GM08714 (cell line): ENCODE results near the gene SDK1.
"Not testable (repeated sequence)": the region's sequence is repeated elsewhere in the genome, so short reads cannot be mapped to it uniquely, and the experiment has no call there.

Experiments
- H3K4me3 ChIP-seq: fragments of 200-500 bp; sonication (Bioruptor generic); 2 replicates; pipeline ENCODE4 v1.5.1; 2014; ENCODE audit warnings: mild to moderate bottlenecking, low read length, inconsistent platforms
- ZNF274 ChIP-seq: IDR thresholded peaks from 2 replicates; pipeline ENCODE4 v1.6.1; 2012; ENCODE audit warnings: mild to moderate bottlenecking, low read depth, low read length

SDK1 gene

GRCh38 chr7:4203626-4204512 is 902.8 kb downstream of the SDK1 start:
- H3K4me3 ChIP-seq, result no peak overlapping the region
- no peak for TF ChIP-seq ZNF274

DNA sequence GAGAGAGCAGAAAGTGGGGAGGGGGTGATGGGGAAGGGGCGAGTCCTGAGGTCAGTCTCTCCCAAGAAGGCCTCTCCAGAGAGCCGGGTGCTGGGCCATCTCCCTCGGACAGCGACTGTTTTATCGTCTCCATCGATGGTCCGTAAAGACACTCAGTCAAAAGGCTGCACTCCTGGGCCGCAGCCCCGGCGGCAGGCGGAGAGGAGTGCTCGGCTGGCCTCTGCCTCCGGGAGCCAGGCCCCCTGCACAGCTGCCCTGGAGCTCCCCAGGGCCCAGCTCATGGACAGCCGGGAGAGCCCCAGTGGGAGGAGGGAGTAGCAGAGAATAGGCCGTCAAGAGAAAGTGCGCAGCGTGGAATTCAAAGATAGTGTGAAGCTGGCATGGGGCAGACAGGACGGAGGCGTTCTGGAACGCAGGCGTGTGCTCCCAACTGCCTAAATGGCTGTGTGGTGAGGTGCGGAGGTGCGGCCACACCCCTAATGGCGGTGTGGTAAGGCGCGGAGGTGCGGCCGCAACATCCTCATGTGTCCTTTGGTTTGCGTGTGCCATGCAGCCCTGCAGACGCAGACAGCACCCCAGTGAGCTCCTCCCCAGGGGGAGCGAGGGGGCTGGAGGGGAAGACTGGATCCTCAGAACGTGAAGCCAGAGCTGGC is 903.6 kb downstream of the SDK1 start:
- H3K4me3 ChIP-seq, result no peak overlapping the region
- no peak for TF ChIP-seq ZNF274

DNA sequence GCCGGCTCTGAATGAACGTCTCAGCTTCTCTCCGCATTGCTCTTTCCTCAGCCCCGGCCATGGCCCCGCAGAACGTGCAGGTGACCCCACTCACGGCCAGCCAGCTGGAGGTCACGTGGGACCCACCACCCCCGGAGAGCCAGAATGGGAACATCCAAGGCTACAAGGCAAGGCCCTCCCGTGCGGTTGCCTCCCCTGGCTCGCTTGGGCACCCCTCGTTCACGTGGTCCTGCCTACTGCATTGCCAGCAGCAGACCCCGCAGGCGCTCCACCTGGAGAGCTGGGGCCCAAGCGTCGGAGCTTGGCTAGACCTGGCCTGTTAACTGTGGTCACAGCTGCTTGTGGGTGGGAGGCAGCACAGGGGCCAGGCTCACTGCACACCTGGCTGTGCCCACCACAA is 904.8 kb downstream of the SDK1 start:
- no peak for TF ChIP-seq ZNF274
- H3K4me3 ChIP-seq, result no peak overlapping the region

- H3K4me3 ChIP-seq, result no peak overlapping the region
- TF ChIP-seq ZNF274, result no peak
These were observed 906.0 kb downstream of the SDK1 start for GRCh38 chr7:4207011-4207410.

GRCh38 chr7:4208086-4208485 is 907.0 kb downstream of the SDK1 start:
- TF ChIP-seq ZNF274, result no peak
- no peak overlapping the region for H3K4me3 ChIP-seq

GRCh38 chr7:4208586-4208985 is 907.5 kb downstream of the SDK1 start:
- TF ChIP-seq ZNF274, result no peak
- no peak overlapping the region for H3K4me3 ChIP-seq

- no peak overlapping the region for H3K4me3 ChIP-seq
- no peak for TF ChIP-seq ZNF274
These were observed 908.1 kb downstream of the SDK1 start for GRCh38 chr7:4209126-4209525.

DNA sequence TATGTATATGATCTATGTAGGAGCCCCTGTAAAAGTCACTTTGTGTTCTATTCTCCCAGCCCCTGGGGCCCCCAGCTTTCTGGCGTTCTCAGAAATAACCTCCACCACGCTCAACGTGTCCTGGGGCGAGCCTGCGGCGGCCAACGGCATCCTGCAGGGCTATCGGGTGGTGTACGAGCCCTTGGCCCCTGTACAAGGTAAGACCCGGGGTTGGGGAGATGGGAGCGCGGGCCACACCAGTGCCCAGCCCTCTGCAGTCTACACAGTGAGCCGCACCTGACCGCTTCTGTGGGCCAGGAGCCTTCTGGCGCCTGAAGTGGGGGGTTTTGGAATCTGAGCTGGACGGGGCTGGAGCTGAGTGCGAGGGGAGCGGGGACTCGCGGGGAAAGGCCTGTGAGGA is 908.9 kb downstream of the SDK1 start:
- H3K4me3 ChIP-seq, result no peak overlapping the region
- no peak for TF ChIP-seq ZNF274

- H3K4me3 ChIP-seq, result no peak overlapping the region
- TF ChIP-seq ZNF274, result no peak
These were observed 909.8 kb downstream of the SDK1 start for GRCh38 chr7:4210821-4211220.

GRCh38 chr7:4211261-4211660 is 910.2 kb downstream of the SDK1 start:
- no peak for TF ChIP-seq ZNF274

DNA sequence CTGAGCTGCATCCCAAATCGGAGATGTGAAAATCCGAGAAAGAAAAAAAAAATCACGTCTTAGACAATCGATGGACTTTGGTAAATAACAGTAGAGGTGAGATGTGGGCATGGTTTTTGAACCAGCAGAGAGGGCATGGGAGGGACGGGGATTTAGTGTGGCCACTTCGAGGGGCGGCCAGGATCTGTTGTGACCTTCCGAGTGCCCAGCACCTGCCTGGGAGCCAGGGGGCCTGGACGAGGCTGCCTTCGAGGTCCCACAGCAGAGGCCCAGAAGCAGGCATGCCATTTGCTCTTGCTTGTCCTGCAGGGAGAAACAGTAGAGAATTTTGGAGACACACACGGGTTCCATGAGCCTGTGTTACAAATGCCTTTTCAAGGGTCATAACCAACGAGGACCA is 911.3 kb downstream of the SDK1 start:
- TF ChIP-seq ZNF274, result no peak
- no peak overlapping the region for H3K4me3 ChIP-seq

More at GRCh38 chr7:4211261-4211660, 910.2 kb downstream of the SDK1 start:
- H3K4me3 ChIP-seq, result no peak overlapping the region

- no peak overlapping the region for H3K4me3 ChIP-seq
- TF ChIP-seq ZNF274, result no peak
These were observed 913.5 kb downstream of the SDK1 start for GRCh38 chr7:4214291-4215155.

DNA sequence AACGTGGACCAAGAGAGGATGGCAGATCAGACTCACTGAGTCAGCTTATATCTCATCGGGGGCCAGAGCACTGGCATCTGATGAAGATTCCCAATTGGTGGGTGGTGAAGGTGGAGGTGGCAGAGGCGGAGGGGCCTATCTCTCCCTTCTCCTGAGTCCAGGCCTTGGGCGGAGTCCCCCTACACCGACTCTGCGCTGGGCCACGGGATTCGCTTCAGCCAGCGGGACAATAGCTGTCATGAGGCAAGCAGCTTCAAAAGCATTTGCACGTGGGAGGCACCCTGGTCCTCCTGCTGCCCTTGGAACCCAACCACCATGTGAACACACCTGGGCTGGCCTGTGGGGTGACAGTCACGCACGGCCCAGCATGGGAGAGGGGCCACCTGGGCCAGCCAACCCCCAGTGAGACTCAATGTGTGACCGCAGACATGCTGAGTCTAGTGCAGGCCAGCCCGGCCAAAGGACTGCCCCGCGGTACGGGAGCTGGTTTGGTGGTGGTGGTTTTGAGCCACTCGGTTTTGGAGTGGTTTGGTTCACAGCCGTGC is 914.2 kb downstream of the SDK1 start:
- no peak for TF ChIP-seq ZNF274
- H3K4me3 ChIP-seq, result no peak overlapping the region

GRCh38 chr7:4216016-4216415 is 915.0 kb downstream of the SDK1 start:
- no peak overlapping the region for H3K4me3 ChIP-seq
- TF ChIP-seq ZNF274, result no peak

GRCh38 chr7:4217126-4217660 is 916.1 kb downstream of the SDK1 start:
- H3K4me3 ChIP-seq, result not testable (repeated sequence)
